Erythroblast (primary cell): ENCODE data around the gene ZC3H15.

Experiments used
- GATA1 ChIP-seq: IDR thresholded peaks from 2 replicates; pipeline ENCODE4 v1.6.1; 2011; ENCODE audit warnings: low read depth, mild to moderate bottlenecking, control low read depth, low read length, moderate library complexity
- POLR2A ChIP-seq: IDR thresholded peaks from 2 replicates; pipeline ENCODE4 v1.6.1; 2011; ENCODE audit warnings: mild to moderate bottlenecking, low read length

GRCh38 chr2:186455613-186456012 lies 30.4 kb upstream of the ZC3H15 start:
- no peak for TF ChIP-seq POLR2A
- TF ChIP-seq GATA1, result no peak
